Karpas-422 (cell line): ENCODE results near the gene PDLIM1. TPM values are rescaled to one million over a fixed set of nuclear protein-coding genes. Genes with fewer than 3 reads are reported as not detected.
"Not testable (repeated sequence)": the region's sequence is repeated elsewhere in the genome, so short reads cannot be mapped to it uniquely, and the experiment has no call there.

Experiments used
- DNase-seq: peaks from one replicate; pipeline ENCODE4 v3.0.0-alpha.2; 2015
- H2AFZ ChIP-seq: fragments of 200-600 bp; sonication (generic); 2 replicates; pipeline ENCODE4 v1.6.1; 2014; ENCODE audit warnings: antibody characterized with exemption, low read length, mixed read lengths
- H3K27ac ChIP-seq: fragments of 200-600 bp; sonication (generic); 2 replicates; pipeline ENCODE4 v1.5.1; 2014; ENCODE audit warnings: mild to moderate bottlenecking, low read length, moderate library complexity
- H3K27me3 ChIP-seq: fragments of 200-600 bp; sonication (generic); 2 replicates; pipeline ENCODE4 v1.6.1; 2014; ENCODE audit warnings: low read length, mixed read lengths
- H3K36me3 ChIP-seq: fragments of 200-600 bp; sonication (generic); 2 replicates; pipeline ENCODE4 v1.6.1; 2014; ENCODE audit warnings: low read length, mixed read lengths; ENCODE audit not compliant: insufficient read depth
- H3K4me1 ChIP-seq: fragments of 200-600 bp; sonication (generic); 2 replicates; pipeline ENCODE4 v1.6.1; 2014; ENCODE audit warnings: mild to moderate bottlenecking, low read length, mixed read lengths
- H3K4me2 ChIP-seq: fragments of 200-600 bp; sonication (generic); 2 replicates; pipeline ENCODE4 v1.6.1; 2014; ENCODE audit warnings: low read length, low read depth, mild to moderate bottlenecking; ENCODE audit not compliant: poor library complexity, severe bottlenecking
- H3K4me3 ChIP-seq: fragments of 200-600 bp; sonication (generic); 2 replicates; pipeline ENCODE4 v1.5.1; 2014; ENCODE audit warnings: mild to moderate bottlenecking, antibody characterized with exemption, low read length, mixed read lengths
- H3K79me2 ChIP-seq: fragments of 200-600 bp; sonication (generic); 2 replicates; pipeline ENCODE4 v1.6.1; 2014; ENCODE audit warnings: mild to moderate bottlenecking, low read length, mixed read lengths
- H3K9ac ChIP-seq: fragments of 200-600 bp; sonication (generic); 2 replicates; pipeline ENCODE4 v1.6.0; 2014; ENCODE audit warnings: low read length
- H3K9me2 ChIP-seq: fragments of 200-600 bp; sonication (generic), shearing (Covaris generic); replicated peaks from 2 replicates; pipeline ENCODE4 v1.6.0; 2014; ENCODE audit warnings: mild to moderate bottlenecking, low read length, moderate library complexity; ENCODE audit not compliant: insufficient read depth
- H3K9me3 ChIP-seq: fragments of 300-700, 200-600 bp; sonication (generic); 2 replicates; pipeline ENCODE4 v1.6.1; 2014; ENCODE audit warnings: low read length, mixed read lengths
- H4K20me1 ChIP-seq: fragments of 200-600 bp; sonication (generic); 2 replicates; pipeline ENCODE4 v1.6.1; 2014; ENCODE audit warnings: mild to moderate bottlenecking, antibody characterized with exemption, low read length, low read depth; ENCODE audit not compliant: insufficient read depth
- total RNA-seq: library from RNA; depleted of rRNA; stranded (reverse); fragments of >200 nt; shearing (Covaris generic); gene quantifications from 2 replicates; pipeline ENCODE4 v1.2.3, GENCODE V29; 2014; ENCODE audit warnings: low replicate concordance

Gene PDLIM1
- total RNA-seq, 1 experiment from 2014 or later = 0.22 TPM

- Histone ChIP-seq H3K9me3 (no peaks in the 10 kb centered on the region), H3K4me2 (no peak overlapping the region), H3K27me3 (no peaks in the 10 kb centered on the region), H4K20me1 (no peaks in the 10 kb centered on the region), H3K9ac (no peak overlapping the region), H3K36me3 (no peaks in the 10 kb centered on the region), H3K27ac (no peak overlapping the region), H3K4me3 (no peak overlapping the region), H3K9me2 (no peaks in the 10 kb centered on the region), H3K4me1 (no peaks in the 10 kb centered on the region), H2AFZ (no peak overlapping the region), H3K79me2 (no peaks in the 10 kb centered on the region)
- no peak for DNase-seq
These were observed 47.5 kb downstream of the PDLIM1 start for GRCh38 chr10:95243318-95243617.

GRCh38 chr10:95242581-95243317 lies 48.1 kb downstream of the PDLIM1 start:
- Histone ChIP-seq H2AFZ (no peak overlapping the region), H3K4me1 (no peaks in the 10 kb centered on the region), H3K79me2 (no peaks in the 10 kb centered on the region), H3K9ac (no peak overlapping the region), H3K36me3 (no peaks in the 10 kb centered on the region), H3K9me2 (no peaks in the 10 kb centered on the region), H4K20me1 (no peaks in the 10 kb centered on the region), H3K4me3 (no peak overlapping the region), H3K27ac (no peak overlapping the region), H3K9me3 (no peaks in the 10 kb centered on the region), H3K4me2 (no peak overlapping the region), H3K27me3 (no peaks in the 10 kb centered on the region)
- peak; percentile 59 for DNase-seq

- H3K36me3 ChIP-seq = no peaks in the 10 kb centered on the region
- H2AFZ ChIP-seq = no peak overlapping the region
- H3K4me2 ChIP-seq = no peak overlapping the region
- H3K4me1 ChIP-seq = no peaks in the 10 kb centered on the region
- no peak overlapping the region for H3K4me3 ChIP-seq
- no peak overlapping the region for H3K27ac ChIP-seq
- no peaks in the 10 kb centered on the region for H3K27me3 ChIP-seq
- H3K9me2 ChIP-seq = no peaks in the 10 kb centered on the region
- H3K79me2 ChIP-seq = no peaks in the 10 kb centered on the region
- no peaks in the 10 kb centered on the region for H4K20me1 ChIP-seq
- no peak for DNase-seq
- H3K9ac ChIP-seq = no peak overlapping the region
- H3K9me3 ChIP-seq = no peaks in the 10 kb centered on the region
These were observed 49.3 kb downstream of the PDLIM1 start for GRCh38 chr10:95241533-95241932.

- no peaks in the 10 kb centered on the region for H3K36me3 ChIP-seq
- no peaks in the 10 kb centered on the region for H3K4me1 ChIP-seq
These were observed 50.0 kb downstream of the PDLIM1 start for GRCh38 chr10:95240811-95241210.

GRCh38 chr10:95240096-95240495 lies 50.7 kb downstream of the PDLIM1 start:
- H3K36me3 ChIP-seq, H3K9me3 ChIP-seq, H3K27me3 ChIP-seq, H3K9me2 ChIP-seq, H3K27ac ChIP-seq, H3K4me2 ChIP-seq, H3K79me2 ChIP-seq, H3K4me1 ChIP-seq, H4K20me1 ChIP-seq, H3K9ac ChIP-seq, H3K4me3 ChIP-seq, DNase-seq, H2AFZ ChIP-seq: not testable (repeated sequence)

More at GRCh38 chr10:95240811-95241210, 50.0 kb downstream of the PDLIM1 start:
- Histone ChIP-seq H3K4me2 (no peak overlapping the region), H3K4me3 (no peak overlapping the region), H2AFZ (no peak overlapping the region), H3K79me2 (no peaks in the 10 kb centered on the region), H3K9me3 (no peaks in the 10 kb centered on the region), H4K20me1 (no peaks in the 10 kb centered on the region), H3K27me3 (no peaks in the 10 kb centered on the region), H3K9me2 (no peaks in the 10 kb centered on the region), H3K27ac (no peak overlapping the region), H3K9ac (no peak overlapping the region)
- DNase-seq = no peak

GRCh38 chr10:95237376-95238170 lies 53.2 kb downstream of the PDLIM1 start:
- H3K79me2 ChIP-seq = no peaks in the 10 kb centered on the region
- H3K27me3 ChIP-seq = no peaks in the 10 kb centered on the region
- H2AFZ ChIP-seq = no peak overlapping the region
- H3K4me1 ChIP-seq = no peaks in the 10 kb centered on the region
- no peaks in the 10 kb centered on the region for H3K36me3 ChIP-seq
- no peaks in the 10 kb centered on the region for H4K20me1 ChIP-seq
- H3K4me3 ChIP-seq = no peak overlapping the region
- no peak overlapping the region for H3K4me2 ChIP-seq
- H3K27ac ChIP-seq = no peak overlapping the region
- no peaks in the 10 kb centered on the region for H3K9me3 ChIP-seq
- H3K9me2 ChIP-seq = no peaks in the 10 kb centered on the region
- no peak overlapping the region for H3K9ac ChIP-seq
- no peak for DNase-seq

- H3K27ac ChIP-seq = no peak overlapping the region
- no peaks in the 10 kb centered on the region for H3K9me3 ChIP-seq
- no peak overlapping the region for H3K4me3 ChIP-seq
- DNase-seq = no peak
- H3K4me2 ChIP-seq = no peak overlapping the region
- no peaks in the 10 kb centered on the region for H3K79me2 ChIP-seq
- no peaks in the 10 kb centered on the region for H4K20me1 ChIP-seq
- no peak overlapping the region for H3K9ac ChIP-seq
- no peaks in the 10 kb centered on the region for H3K9me2 ChIP-seq
- H2AFZ ChIP-seq = no peak overlapping the region
- H3K4me1 ChIP-seq = no peaks in the 10 kb centered on the region
- no peaks in the 10 kb centered on the region for H3K36me3 ChIP-seq
- H3K27me3 ChIP-seq = no peaks in the 10 kb centered on the region
These were observed 54.5 kb downstream of the PDLIM1 start for GRCh38 chr10:95236068-95236903.

- Histone ChIP-seq H3K9ac (no peak overlapping the region), H3K4me2 (no peak overlapping the region), H3K4me1 (no peaks in the 10 kb centered on the region), H3K36me3 (no peaks in the 10 kb centered on the region), H3K9me2 (no peaks in the 10 kb centered on the region), H2AFZ (no peak overlapping the region), H3K27me3 (no peaks in the 10 kb centered on the region), H3K4me3 (no peak overlapping the region), H4K20me1 (no peaks in the 10 kb centered on the region), H3K27ac (no peak overlapping the region), H3K79me2 (no peaks in the 10 kb centered on the region), H3K9me3 (no peaks in the 10 kb centered on the region)
- DNase-seq = no peak
These were observed 55.1 kb downstream of the PDLIM1 start for GRCh38 chr10:95235676-95236067.
